GM19324 (cell line): ENCODE data around the gene FBLN5.

Source experiments
- ATAC-seq: cut with Tn5 transposase; IDR thresholded peaks from one replicate; pipeline ENCODE4 v1.9.1; 2021; ENCODE audit warnings: mild to moderate bottlenecking, moderate library complexity; ENCODE audit not compliant: unreplicated experiment, low FRiP score

FBLN5 gene, protein sequence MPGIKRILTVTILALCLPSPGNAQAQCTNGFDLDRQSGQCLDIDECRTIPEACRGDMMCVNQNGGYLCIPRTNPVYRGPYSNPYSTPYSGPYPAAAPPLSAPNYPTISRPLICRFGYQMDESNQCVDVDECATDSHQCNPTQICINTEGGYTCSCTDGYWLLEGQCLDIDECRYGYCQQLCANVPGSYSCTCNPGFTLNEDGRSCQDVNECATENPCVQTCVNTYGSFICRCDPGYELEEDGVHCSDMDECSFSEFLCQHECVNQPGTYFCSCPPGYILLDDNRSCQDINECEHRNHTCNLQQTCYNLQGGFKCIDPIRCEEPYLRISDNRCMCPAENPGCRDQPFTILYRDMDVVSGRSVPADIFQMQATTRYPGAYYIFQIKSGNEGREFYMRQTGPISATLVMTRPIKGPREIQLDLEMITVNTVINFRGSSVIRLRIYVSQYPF

GRCh38 chr14:91947475-91948184, at the start of gene FBLN5:
Gene FBLN5, minus strand, starts transcription at chr14:91947694. Its CDS starts 465 bp downstream, at chr14:91947229.
- no peak for ATAC-seq

GRCh38 chr14:91996948-91997371, 49.5 kb upstream of the FBLN5 start:
- ATAC-seq, result no peak

DNA sequence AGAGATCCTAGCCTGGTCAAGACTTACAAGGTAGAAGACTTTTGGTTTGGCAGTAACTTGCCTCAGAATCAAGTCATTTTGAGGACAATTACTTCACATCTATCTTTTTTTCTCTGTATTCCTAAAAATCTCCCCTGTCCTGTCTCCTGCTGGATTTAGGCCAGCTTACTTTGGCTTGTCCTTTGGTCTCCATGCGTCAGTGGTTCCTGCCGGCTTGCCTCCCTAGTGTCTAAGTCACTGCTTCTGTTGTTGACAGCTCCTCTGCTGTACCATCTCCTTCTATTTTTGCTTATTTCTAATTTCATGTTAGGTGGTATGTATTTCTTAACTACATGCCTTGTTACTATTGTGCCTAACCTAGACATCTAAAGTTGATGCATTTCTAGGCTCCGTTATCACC, 39.7 kb upstream of the FBLN5 start:
- no peak for ATAC-seq

GRCh38 chr14:91985521-91986255, 38.2 kb upstream of the FBLN5 start:
- no peak for ATAC-seq

GRCh38 chr14:91985008-91985407, 37.5 kb upstream of the FBLN5 start:
- no peak for ATAC-seq

DNA sequence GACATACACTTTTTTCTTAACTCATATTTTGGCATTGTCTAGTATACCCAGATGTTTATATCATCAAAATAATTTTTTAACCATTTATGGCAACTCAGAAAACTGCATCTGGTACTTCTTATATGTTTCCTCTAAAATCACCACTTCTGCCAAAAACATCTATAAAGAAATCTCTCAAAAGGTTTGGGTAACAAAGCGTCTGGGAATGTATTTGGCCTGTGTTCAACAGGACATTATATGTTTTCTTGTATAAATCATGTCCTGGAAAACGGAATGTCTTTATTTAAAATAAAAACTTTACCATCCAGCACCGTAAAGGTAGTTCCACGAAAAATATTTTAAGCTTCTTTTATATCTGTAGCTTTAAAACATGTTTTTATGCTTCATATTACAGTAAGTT, 36.1 kb upstream of the FBLN5 start:
- ATAC-seq, result no peak

GRCh38 chr14:91980157-91980556, 32.7 kb upstream of the FBLN5 start:
- ATAC-seq, result no peak

DNA sequence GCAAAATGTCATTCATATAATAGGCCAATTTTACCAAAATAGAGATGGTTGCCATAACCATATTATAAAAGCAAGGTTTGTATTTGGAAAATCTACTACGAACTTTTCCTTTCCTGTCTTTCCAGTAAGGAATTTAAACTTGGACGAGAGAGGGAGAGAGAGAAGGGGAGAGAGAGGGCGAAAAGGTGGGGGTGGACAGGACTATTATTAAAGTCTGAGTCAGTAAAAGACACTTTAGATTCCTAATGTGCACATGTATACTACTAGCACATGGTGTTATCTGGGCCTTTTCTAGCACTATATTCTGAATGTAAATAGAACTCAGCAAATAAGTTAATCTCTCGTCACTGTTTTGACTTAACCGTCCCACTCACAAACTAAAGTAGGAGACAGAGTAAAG, 30.4 kb upstream of the FBLN5 start:
- no peak for ATAC-seq

DNA sequence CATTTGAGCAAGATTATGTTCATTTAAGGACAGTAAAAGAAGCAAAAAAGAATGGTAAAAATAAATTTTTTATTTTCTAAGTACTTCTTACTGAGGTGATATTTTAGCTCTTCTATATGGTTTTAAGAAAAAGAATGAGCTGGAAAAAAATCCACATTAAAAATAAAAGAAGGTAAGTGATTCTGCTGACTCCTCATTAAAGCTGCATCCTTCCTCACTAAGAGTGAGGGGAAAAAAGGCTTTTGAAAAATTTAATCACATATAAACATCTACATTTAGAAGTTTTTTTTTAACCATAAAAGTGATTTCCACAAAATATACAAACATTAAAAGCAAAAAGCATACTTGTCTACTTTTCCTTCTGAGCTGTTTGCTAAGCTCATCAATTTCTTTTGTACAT, 28.3 kb upstream of the FBLN5 start:
- no peak for ATAC-seq

- ATAC-seq, result no peak
Measured at GRCh38 chr14:91971188-91971778, 23.8 kb upstream of the FBLN5 start.

- no peak for ATAC-seq
Measured at GRCh38 chr14:91968280-91968679, 20.8 kb upstream of the FBLN5 start.

- ATAC-seq, result no peak
Measured at GRCh38 chr14:91964724-91965123, 17.2 kb upstream of the FBLN5 start.

- no peak for ATAC-seq
Measured at GRCh38 chr14:91964011-91964410, 16.5 kb upstream of the FBLN5 start.

- ATAC-seq, result no peak
Measured at GRCh38 chr14:91963465-91963864, 16.0 kb upstream of the FBLN5 start.

- no peak for ATAC-seq
Measured at GRCh38 chr14:91961297-91962220, 14.1 kb upstream of the FBLN5 start.

DNA sequence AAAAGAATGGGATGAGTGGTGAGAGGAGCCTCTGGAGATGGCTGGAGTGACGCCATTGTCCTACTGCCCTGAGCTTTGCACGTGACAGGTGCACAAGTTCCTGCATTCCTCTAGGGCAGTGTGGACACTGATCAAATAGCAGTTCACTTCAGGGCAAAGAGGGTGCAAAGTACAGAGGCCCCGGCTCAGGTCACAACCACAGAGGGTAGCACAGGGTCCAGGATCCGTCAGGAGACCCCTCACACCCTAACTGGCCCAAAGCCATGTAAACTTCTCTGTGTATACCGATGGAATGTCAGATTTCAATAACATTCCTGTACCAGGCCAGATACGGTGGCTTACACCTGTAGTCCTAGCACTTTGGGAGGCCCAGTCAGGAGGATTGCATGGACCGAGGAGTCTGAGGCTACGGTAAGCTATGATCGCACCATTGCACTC, 10.4 kb upstream of the FBLN5 start:
- ATAC-seq, result no peak

DNA sequence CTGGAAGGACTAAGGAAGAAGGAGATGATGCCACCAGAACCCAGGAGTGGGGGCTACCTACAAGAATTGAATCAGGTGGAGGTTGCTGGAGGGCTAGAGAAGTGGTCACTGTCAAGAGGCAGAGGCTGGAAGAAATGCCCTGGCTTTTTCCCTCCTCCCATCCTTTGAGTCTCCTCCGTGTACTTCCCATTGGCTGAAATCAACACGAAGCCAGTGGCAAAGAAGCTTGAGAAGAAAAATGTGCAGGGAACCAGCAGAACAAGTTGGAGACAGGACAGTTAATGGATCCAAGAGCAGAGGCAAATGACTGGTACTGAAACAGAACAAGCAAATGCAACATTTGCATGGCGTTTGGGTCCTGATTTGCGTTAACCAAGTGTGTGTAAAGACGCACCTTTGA, 9.1 kb upstream of the FBLN5 start:
- ATAC-seq, result no peak

DNA sequence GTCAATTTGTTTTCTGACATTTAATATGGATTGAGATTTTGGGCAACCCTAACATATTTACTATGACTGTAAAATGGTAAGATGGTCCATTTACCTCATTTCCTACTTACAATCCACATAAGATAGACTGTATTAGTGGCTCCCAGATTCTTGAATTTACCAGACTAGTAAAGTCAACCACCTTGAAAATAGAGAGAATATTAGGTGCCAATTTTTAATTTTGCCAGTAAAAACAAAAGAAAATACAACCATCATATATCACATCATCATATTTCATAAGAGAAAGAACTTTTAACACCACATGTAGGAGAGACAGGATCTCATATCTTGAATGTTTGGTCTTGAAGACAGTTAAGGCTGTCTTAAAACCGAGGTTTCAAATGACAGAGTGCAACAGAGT, 7.7 kb upstream of the FBLN5 start:
- no peak for ATAC-seq

DNA sequence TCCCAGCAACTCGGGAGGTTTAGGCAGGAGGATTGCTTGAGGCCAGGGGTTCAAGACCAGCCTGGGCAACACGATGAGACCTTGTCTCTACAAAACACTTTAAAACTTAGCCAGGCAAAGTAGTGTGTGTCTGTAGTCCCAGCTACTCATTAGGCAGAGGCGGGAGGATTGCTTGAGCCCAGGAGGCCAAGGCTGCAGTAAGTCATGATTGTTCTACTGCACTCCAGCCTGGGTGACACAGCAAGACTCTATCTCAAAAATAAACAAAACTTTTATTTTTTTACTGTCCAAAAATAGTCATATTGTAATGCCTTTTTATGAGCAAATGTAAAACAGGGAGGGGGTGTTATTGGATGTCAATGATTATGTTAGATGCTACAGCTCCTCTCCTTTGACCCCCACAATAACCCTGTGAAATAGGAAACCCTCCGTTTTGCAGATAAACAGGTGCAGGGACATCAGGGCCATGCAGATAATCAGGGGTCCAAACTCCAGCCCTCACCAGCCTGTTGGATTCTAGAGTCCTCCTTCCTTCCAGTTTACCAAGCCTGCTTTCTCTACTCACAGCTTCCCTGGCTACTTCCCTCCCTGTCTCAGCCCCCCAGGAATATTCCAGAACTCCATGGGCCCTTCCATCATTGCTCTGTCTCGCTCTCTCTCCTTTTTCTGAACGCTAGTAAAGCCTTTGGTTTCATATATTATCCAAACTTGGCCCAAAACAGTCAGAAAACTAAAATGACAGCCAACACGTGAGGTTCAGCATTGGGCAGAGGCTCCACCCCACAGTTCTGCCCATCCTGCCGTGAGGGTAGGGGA, 5.9 kb upstream of the FBLN5 start:
- ATAC-seq, result no peak
